ENCODE results near the gene DOK5. TPM values are rescaled to one million over a fixed set of nuclear protein-coding genes. Genes with fewer than 3 reads are reported as not detected.

DOK5 gene
- polyA plus RNA-seq, 1 of the 3 experiments (the other 2 are of a cell fraction): 12.4 TPM

DNA sequence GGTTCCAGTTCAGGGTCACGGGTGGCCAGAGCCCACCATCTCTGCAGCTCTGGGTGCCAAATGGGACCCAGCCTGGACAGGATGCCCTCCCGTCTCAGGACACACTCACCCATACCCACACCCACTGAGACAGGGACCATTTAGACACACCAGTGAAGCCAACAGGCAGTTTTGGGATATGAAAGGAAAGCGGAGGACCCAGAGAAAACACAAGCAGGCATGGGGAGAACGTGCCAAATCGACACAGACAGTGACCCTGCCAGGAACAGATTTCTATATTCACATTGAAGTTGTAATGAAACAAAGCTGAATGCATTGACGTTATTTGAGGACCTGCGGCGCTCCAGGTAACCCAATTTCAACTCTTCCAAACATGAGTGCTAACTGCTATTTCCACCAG, 164.5 kb downstream of the DOK5 start:
- 45% methylated on average over 8 of the region's 8 CpGs for WGBS (ENCODE audit: low lambda C conversion rate)
- POLR2A ChIA-PET: no interaction called here
- Histone ChIP-seq H3K9me2 (no peaks in the 10 kb centered on the region), H3F3A (replicated peaks; ENCODE audit: insufficient read depth) (no peaks in the 10 kb centered on the region), H3K27ac (ENCODE audit: low read depth in 2 of 2, low read length in 1 of 2) (no peak overlapping the region), H3K36me3 (replicated peaks in 1 of 2; ENCODE audit: control insufficient read depth in 1 of 2, insufficient read depth in 2 of 2, low read length in 1 of 2) (no peaks in the 10 kb centered on the region), H3K9ac (no peak overlapping the region), H3K4me1 (ENCODE audit: control insufficient read depth in 1 of 2, insufficient read depth in 2 of 2, low read depth in 1 of 2, low read length in 1 of 2) (peaks cover 0 to 9% of the 10 kb centered on the region in 2 experiments; a peak in 1 of 4 replicates), H3K9me3 (no peaks in the 10 kb centered on the region), H3K79me2 (ENCODE audit: insufficient read depth) (no peaks in the 10 kb centered on the region), H4K20me1 (ENCODE audit: insufficient read depth) (no peaks in the 10 kb centered on the region), H3K4me2 (no peak overlapping the region; the same call in 1 of the 2 replicates), H3K27me3 (ENCODE audit: insufficient read depth) (no peaks in the 10 kb centered on the region), H2AFZ (ENCODE audit: low read depth) (no peak overlapping the region), H3K4me3 (ENCODE audit: low read depth in 2 of 2, low read length in 1 of 2) (no peak overlapping the region)
- CTCF ChIA-PET: interaction anchor here (1.7 kb wide), 1 partner anchor 440 kb away, joined by 6 read pairs; no protein-coding TSS in a partner anchor
- TF ChIP-seq NFIC (IDR thresholded peaks at IDR 0.05; ENCODE audit: borderline replicate concordance) (no peak), TEAD4 (IDR thresholded peaks at IDR 0.05; ENCODE audit: borderline replicate concordance, insufficient read depth) (no peak), TCF12 (IDR thresholded peaks at IDR 0.05) (no peak), FOSL2 (IDR thresholded peaks at IDR 0.05; ENCODE audit: borderline replicate concordance, low read depth) (no peak), RCOR1 (IDR thresholded peaks at IDR 0.05; ENCODE audit: low read length) (no peak), SMC3 (IDR thresholded peaks at IDR 0.05; ENCODE audit: low read depth, low read length) (no peak), ELF1 (IDR thresholded peaks at IDR 0.05) (no peak), GATA2 (CRISPR knock-in tag; IDR thresholded peaks at IDR 0.05) (no peak), RXRA (IDR thresholded peaks at IDR 0.05; ENCODE audit: borderline replicate concordance, low read depth) (no peak), USF1 (IDR thresholded peaks at IDR 0.05; ENCODE audit: borderline replicate concordance, low read depth) (no peak), JUND (IDR thresholded peaks at IDR 0.05) (no peak), FOXM1 (IDR thresholded peaks at IDR 0.05; ENCODE audit: low read depth) (no peak), TAF1 (IDR thresholded peaks at IDR 0.05; ENCODE audit: borderline replicate concordance, low read depth, low read length) (no peak), SIN3A (IDR thresholded peaks at IDR 0.05; ENCODE audit: borderline replicate concordance, low read depth, low read length) (no peak), CHD2 (IDR thresholded peaks at IDR 0.05; ENCODE audit: low read length, partially characterized antibody) (no peak)
- TF ChIP-seq, protein P1, sequence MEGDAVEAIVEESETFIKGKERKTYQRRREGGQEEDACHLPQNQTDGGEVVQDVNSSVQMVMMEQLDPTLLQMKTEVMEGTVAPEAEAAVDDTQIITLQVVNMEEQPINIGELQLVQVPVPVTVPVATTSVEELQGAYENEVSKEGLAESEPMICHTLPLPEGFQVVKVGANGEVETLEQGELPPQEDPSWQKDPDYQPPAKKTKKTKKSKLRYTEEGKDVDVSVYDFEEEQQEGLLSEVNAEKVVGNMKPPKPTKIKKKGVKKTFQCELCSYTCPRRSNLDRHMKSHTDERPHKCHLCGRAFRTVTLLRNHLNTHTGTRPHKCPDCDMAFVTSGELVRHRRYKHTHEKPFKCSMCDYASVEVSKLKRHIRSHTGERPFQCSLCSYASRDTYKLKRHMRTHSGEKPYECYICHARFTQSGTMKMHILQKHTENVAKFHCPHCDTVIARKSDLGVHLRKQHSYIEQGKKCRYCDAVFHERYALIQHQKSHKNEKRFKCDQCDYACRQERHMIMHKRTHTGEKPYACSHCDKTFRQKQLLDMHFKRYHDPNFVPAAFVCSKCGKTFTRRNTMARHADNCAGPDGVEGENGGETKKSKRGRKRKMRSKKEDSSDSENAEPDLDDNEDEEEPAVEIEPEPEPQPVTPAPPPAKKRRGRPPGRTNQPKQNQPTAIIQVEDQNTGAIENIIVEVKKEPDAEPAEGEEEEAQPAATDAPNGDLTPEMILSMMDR (IDR thresholded peaks at IDR 0.05): no peak
- TF ChIP-seq, protein P2, sequence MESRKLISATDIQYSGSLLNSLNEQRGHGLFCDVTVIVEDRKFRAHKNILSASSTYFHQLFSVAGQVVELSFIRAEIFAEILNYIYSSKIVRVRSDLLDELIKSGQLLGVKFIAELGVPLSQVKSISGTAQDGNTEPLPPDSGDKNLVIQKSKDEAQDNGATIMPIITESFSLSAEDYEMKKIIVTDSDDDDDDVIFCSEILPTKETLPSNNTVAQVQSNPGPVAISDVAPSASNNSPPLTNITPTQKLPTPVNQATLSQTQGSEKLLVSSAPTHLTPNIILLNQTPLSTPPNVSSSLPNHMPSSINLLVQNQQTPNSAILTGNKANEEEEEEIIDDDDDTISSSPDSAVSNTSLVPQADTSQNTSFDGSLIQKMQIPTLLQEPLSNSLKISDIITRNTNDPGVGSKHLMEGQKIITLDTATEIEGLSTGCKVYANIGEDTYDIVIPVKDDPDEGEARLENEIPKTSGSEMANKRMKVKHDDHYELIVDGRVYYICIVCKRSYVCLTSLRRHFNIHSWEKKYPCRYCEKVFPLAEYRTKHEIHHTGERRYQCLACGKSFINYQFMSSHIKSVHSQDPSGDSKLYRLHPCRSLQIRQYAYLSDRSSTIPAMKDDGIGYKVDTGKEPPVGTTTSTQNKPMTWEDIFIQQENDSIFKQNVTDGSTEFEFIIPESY (IDR thresholded peaks at IDR 0.05; ENCODE audit: borderline replicate concordance, low read depth): no peak
- TF ChIP-seq, protein P3, sequence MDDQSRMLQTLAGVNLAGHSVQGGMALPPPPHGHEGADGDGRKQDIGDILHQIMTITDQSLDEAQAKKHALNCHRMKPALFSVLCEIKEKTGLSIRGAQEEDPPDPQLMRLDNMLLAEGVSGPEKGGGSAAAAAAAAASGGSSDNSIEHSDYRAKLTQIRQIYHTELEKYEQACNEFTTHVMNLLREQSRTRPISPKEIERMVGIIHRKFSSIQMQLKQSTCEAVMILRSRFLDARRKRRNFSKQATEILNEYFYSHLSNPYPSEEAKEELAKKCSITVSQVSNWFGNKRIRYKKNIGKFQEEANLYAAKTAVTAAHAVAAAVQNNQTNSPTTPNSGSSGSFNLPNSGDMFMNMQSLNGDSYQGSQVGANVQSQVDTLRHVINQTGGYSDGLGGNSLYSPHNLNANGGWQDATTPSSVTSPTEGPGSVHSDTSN (IDR thresholded peaks at IDR 0.05): no peak
- no peak for DNase-seq
